Stimulated activated CD8-positive, alpha-beta memory T cell treated with anti-CD3 and anti-CD28 coated beads, Interleukin-12 subunit alpha, Interleukin-12 subunit beta, amount 100 ng/mL, for 4 hours (primary cell): ENCODE measurements around the gene C1orf105.
A peak's percentile ranks its signal among the peaks of the same experiment; 100 is the strongest.
"Not testable (repeated sequence)": the region's sequence is repeated elsewhere in the genome, so short reads cannot be mapped to it uniquely, and the experiment has no call there.

Experiments
- DNase-seq: peaks from one replicate; pipeline ENCODE4 v3.0.0-alpha.2; 2020; ENCODE audit warnings: low read depth

C1orf105 gene

GRCh38 chr1:172429331-172430127 is 9.0 kb downstream of the C1orf105 start:
- no peak for DNase-seq

GRCh38 chr1:172430128-172430454 is 9.6 kb downstream of the C1orf105 start:
- DNase-seq = no peak

- DNase-seq = no peak
These were observed 10.7 kb downstream of the C1orf105 start for GRCh38 chr1:172431204-172431603.

- DNase-seq = no peak
These were observed 11.3 kb downstream of the C1orf105 start for GRCh38 chr1:172431721-172432192.

- DNase-seq = not testable (repeated sequence)
These were observed 16.7 kb downstream of the C1orf105 start for GRCh38 chr1:172437183-172437582.

- DNase-seq = no peak
These were observed 21.9 kb downstream of the C1orf105 start for GRCh38 chr1:172442404-172442803.

GRCh38 chr1:172442843-172443565 is 22.5 kb downstream of the C1orf105 start:
- DNase-seq = no peak

GRCh38 chr1:172443666-172444453 is 23.4 kb downstream of the C1orf105 start, which contains the start of gene PIGC:
TSS of gene PIGC (minus strand) at chr1:172444069. CDS start at chr1:172442622, 1,447 bp downstream.
- peak; percentile 79 for DNase-seq

- DNase-seq = no peak
These were observed 26.1 kb downstream of the C1orf105 start for GRCh38 chr1:172446547-172446946.

- DNase-seq = no peak
These were observed 27.2 kb downstream of the C1orf105 start for GRCh38 chr1:172447641-172448040.

GRCh38 chr1:172448995-172449584 is 28.6 kb downstream of the C1orf105 start:
- no peak for DNase-seq

- no peak for DNase-seq
These were observed 29.4 kb downstream of the C1orf105 start for GRCh38 chr1:172449585-172450523.

- DNase-seq = no peak
These were observed 30.0 kb downstream of the C1orf105 start for GRCh38 chr1:172450524-172450885.

GRCh38 chr1:172451002-172451443 is 30.5 kb downstream of the C1orf105 start:
- DNase-seq = no peak

- no peak for DNase-seq
These were observed 32.2 kb downstream of the C1orf105 start for GRCh38 chr1:172452536-172453152.

GRCh38 chr1:172453153-172453545 is 32.7 kb downstream of the C1orf105 start:
- DNase-seq = no peak

- no peak for DNase-seq
These were observed 33.1 kb downstream of the C1orf105 start for GRCh38 chr1:172453607-172454006.

- no peak for DNase-seq
These were observed 35.0 kb downstream of the C1orf105 start for GRCh38 chr1:172455451-172455850.

- DNase-seq = no peak
These were observed 35.9 kb downstream of the C1orf105 start for GRCh38 chr1:172456344-172456769.

- no peak for DNase-seq
These were observed 37.1 kb downstream of the C1orf105 start for GRCh38 chr1:172457479-172458130.
